Spinal cord (tissue), 10 donors: ENCODE results near the gene SCUBE2. TPM values are rescaled to one million over a fixed set of nuclear protein-coding genes. Genes with fewer than 3 reads are reported as not detected.
A peak's percentile ranks its signal among the peaks of the same experiment; 100 is the strongest.

Source experiments
- DNase-seq, 6 donors: peaks; one replicate each; pipeline versions ENCODE4 v3.0.0 to v3.0.0-alpha.2; 2013 to 2015; ENCODE audit warnings: low spot score in 6 of 6, low read depth in 4 of 6
- H3K27ac ChIP-seq: one replicate; pipeline ENCODE4 v1.5.1; 2013; ENCODE audit warnings: low read depth, low read length, control low read depth
- H3K27me3 ChIP-seq: one replicate; pipeline ENCODE4 v1.6.1; 2013; ENCODE audit warnings: low read length; ENCODE audit not compliant: control insufficient read depth, insufficient read depth
- H3K36me3 ChIP-seq: one replicate; pipeline ENCODE4 v1.6.1; 2013; ENCODE audit warnings: low read length; ENCODE audit not compliant: control insufficient read depth, insufficient read depth
- H3K4me1 ChIP-seq: one replicate; pipeline ENCODE4 v1.6.1; 2013; ENCODE audit warnings: low read length; ENCODE audit not compliant: control insufficient read depth, insufficient read depth
- H3K4me3 ChIP-seq: one replicate; pipeline ENCODE4 v1.5.1; 2013; ENCODE audit warnings: low read depth, low read length, control low read depth
- H3K9me3 ChIP-seq: one replicate; pipeline ENCODE4 v1.6.1; 2013; ENCODE audit warnings: low read length; ENCODE audit not compliant: control insufficient read depth, insufficient read depth
- WGBS: methylation state at CpG from one replicate; pipeline ENCODE4 v1.1.5; 2013; ENCODE audit warnings: missing lambda C conversion rate; ENCODE audit not compliant: insufficient coverage; 5-methylcytosine and 5-hydroxymethylcytosine counted together
- polyA plus RNA-seq, 2 donors: library from polyadenylated mRNA; unstranded; fragments of 120-200 nt; gene quantifications; one replicate each; pipeline ENCODE4 v1.2.1, GENCODE V29; 2013; ENCODE audit not compliant: insufficient read length in 2 of 2
- total RNA-seq, 2 donors: library from RNA; depleted of rRNA in 1 of 2; stranded (reverse); fragments of 120-200 nt in 1 of 2; fragments of >200 nt in 1 of 2; gene quantifications; one replicate each; pipeline versions ENCODE4 v1.2.3 to v1.2.4, GENCODE V29; 2013 to 2014
- donor health status: healthy.

The SCUBE2 gene
- total and polyA plus RNA-seq, 4 donors, result 15.9 to 29.4 (median 22.6) TPM

DNA sequence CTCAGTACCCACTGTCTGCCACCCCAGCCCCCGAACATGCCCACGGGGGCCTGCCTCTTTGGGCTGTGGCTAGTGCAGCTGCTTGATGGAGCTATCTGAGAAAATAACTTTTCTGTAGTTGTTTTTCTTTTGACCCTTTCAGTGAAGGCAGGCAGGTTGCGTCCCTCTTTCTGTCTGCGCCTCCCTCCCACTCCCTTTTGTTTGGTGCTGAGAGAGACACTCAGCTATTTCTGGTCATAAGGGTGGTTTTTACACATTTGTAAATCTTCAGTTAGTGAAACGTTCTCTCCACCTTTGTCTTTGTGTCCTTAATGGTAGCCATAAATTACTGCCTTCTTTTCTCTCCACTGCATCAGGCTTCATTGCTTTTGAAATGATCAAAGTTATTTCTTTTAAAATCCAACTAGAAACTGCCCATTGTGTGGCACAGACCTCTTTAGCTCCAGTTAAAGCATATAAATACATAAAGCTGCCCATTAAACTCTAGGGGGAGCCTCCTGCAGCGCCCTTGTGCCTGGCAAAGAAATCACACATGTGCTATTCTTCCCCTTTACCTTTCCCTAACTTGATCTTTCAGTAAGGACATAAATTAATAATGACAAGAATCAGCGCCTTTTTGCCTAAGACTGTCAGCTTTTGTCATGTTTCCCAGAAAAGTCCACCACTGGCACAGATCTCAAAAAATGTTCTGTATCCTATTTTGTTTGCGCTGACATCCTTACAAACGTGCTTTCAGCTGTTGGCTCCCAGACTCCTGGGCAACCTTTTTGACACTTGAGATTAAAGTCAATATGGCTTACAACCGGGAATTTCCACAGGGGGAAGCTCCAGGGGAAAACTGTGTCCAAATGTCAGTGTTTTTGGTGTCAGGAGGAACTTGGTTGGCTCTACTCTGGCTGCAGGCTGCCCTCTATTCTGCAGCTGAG, 1.7 kb upstream of the SCUBE2 start:
- no peaks in the 10 kb centered on the region for H3K9me3 ChIP-seq
- WGBS, result 32% methylated on average over 6 of the region's 10 CpGs
- no peaks in the 10 kb centered on the region for H3K36me3 ChIP-seq
- H3K27me3 ChIP-seq, result peaks cover 4% of the 10 kb centered on the region
- DNase-seq, result peak in 1 of 6 donors; percentile 50
- H3K4me3 ChIP-seq, result no peak overlapping the region
- no peak overlapping the region for H3K27ac ChIP-seq
- peaks cover 31% of the 10 kb centered on the region for H3K4me1 ChIP-seq

DNA sequence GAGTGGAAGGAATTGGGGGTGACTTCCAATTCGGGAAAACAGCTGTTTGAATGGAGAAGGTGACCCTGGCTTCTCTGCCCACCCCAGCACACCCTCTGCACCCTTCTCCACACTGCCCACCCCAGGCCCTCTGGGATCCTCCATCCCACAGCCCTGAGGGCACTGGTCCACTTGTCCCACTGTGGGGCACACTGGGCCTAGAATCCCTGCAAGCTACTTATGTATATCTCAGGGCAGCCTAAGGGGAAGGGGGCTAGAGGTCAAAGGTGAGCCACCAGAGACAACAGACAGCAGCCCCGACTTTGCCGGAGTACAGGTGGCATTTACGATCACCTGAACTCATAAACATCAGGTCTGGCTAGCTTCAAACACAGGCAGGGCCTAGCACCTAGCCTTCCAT, 673 bp upstream of the SCUBE2 start:
- no peaks in the 10 kb centered on the region for H3K36me3 ChIP-seq
- DNase-seq, result no peak
- peaks cover 31% of the 10 kb centered on the region for H3K4me1 ChIP-seq
- no peak overlapping the region for H3K27ac ChIP-seq
- 72% methylated on average over 3 of the region's 4 CpGs for WGBS
- H3K9me3 ChIP-seq, result no peaks in the 10 kb centered on the region
- no peak overlapping the region for H3K4me3 ChIP-seq
- H3K27me3 ChIP-seq, result peaks cover 4% of the 10 kb centered on the region

DNA sequence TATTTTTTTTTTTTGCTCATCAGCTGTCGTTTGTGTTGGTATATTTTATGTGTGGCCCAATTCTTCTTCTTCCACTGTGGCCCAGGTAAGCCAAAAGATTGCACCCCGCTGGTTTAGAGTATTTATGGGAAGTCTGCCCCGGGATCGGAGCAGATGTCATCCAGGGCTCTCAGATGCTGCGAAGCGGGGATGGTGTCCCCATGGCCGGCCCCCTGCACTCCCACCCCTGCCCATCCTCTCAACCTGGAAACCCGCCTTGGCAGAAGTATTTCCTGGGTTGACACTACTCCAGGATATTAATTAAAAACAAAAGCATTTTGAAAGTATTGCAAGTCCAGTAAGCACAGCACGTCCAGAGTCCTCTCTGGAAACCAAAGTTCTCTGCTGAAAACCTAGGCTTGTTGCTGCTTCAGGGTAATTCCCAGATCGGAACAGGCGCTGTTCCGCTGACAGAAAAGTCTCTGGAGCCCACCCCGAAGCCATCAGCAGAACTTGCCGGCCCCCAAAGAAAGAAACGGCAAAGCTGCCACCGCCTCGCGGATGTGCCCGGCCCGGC, 833 bp downstream of the SCUBE2 start:
- 7% methylated on average over 15 of the region's 20 CpGs for WGBS
- Histone ChIP-seq H3K36me3 (no peaks in the 10 kb centered on the region), H3K27me3 (peaks cover 4% of the 10 kb centered on the region), H3K9me3 (no peaks in the 10 kb centered on the region), H3K27ac (no peak overlapping the region), H3K4me3 (peak overlapping the region; percentile 46), H3K4me1 (peaks cover 31% of the 10 kb centered on the region)
- DNase-seq, result peak in 1 of 6 donors; percentile 37

DNA sequence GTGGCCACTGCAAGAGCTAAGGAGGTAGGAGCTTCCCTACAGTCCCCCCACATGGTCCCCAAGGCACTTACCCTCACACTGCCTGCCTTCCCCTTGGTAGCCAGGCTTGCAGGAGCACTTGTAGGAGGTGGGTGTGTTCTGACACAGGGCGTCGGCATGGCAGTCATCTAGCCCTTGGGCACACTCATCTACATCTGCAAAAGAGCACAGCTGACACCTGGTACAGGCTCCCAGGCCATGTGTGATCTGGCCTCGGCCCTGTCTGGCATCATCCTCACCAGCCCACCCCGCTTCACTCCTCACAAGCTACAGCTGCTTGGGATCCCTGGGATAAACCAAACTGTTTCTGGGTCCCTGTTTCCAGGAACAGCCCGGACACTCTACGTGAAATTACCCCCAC, 1.8 kb downstream of the SCUBE2 start:
- Histone ChIP-seq H3K9me3 (no peaks in the 10 kb centered on the region), H3K36me3 (no peaks in the 10 kb centered on the region), H3K27ac (no peak overlapping the region), H3K4me3 (no peak overlapping the region), H3K27me3 (peaks cover 4% of the 10 kb centered on the region), H3K4me1 (peaks cover 31% of the 10 kb centered on the region)
- no peak for DNase-seq
- WGBS, result 80% methylated on average over 6 of the region's 6 CpGs

DNA sequence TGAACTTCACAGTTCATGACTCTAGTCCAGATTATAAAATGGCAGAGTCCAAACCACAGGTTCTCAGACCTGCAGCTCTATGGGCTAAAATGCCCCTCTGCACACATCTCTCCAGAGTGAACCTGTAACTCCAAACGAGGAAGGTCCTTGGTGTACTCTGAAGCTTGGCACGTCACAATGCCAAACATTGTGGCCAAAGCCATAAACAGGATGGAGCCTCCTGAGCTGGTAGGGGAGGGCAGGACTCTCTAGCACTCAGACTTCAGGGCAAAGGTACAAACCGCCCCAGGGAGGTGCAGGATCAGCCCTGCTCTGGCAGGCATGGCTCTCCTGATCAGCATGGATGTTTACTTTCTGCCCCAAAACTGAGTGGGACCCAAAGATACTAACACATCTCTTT, 2.3 kb downstream of the SCUBE2 start:
- Histone ChIP-seq H3K36me3 (no peaks in the 10 kb centered on the region), H3K4me3 (no peak overlapping the region), H3K9me3 (no peaks in the 10 kb centered on the region), H3K27ac (no peak overlapping the region), H3K27me3 (peaks cover 4% of the 10 kb centered on the region), H3K4me1 (peaks cover 31% of the 10 kb centered on the region)
- WGBS, result 76% methylated on average over 3 of the region's 3 CpGs
- no peak for DNase-seq

DNA sequence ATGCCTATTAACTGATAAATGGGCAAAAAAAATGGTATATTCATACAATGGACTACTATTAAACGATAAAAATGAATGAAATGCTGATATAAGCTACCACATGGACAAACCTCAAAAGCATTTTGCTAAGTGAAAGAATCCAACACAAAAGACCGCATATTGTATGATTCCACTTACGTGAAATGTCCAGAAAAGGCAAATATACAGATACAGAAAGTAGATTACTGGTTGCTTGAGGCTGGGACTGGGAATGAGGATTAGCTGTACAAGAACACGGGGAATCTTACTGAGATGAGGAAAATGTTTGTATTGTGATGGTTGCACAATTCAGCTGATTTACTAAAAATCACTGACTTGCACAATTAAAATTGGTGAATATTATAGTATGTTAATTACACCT, 8.8 kb downstream of the SCUBE2 start:
- H3K4me1 ChIP-seq, result no peaks in the 10 kb centered on the region
- no peaks in the 10 kb centered on the region for H3K36me3 ChIP-seq
- H3K27ac ChIP-seq, result no peak overlapping the region
- H3K4me3 ChIP-seq, result no peak overlapping the region
- no peak for DNase-seq
- no CpG with 5 or more reads among the region's 4 CpGs for WGBS
- H3K27me3 ChIP-seq, result no peaks in the 10 kb centered on the region
- H3K9me3 ChIP-seq, result no peaks in the 10 kb centered on the region

DNA sequence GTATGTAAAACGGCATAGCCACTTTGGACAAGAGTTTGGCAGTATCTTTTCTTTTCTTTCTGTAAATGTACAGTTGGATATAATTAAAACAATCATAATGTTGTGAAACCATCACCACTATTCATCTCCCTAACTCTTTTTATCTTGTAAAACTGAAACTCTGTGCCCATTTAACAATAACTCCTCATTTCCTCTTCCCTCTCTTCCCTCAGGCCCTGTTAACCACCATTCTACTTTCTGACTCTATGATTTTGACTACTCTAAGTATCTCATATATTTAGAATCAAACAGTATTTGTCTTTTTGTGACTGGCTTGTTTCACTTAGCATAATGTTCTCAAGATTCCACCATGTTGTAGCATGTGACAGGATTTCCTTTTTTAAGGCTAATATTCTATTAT, 10.2 kb downstream of the SCUBE2 start:
- Histone ChIP-seq H3K27me3 (no peaks in the 10 kb centered on the region), H3K27ac (no peak overlapping the region), H3K4me3 (no peak overlapping the region), H3K4me1 (no peaks in the 10 kb centered on the region), H3K36me3 (no peaks in the 10 kb centered on the region), H3K9me3 (no peaks in the 10 kb centered on the region)
- no peak for DNase-seq
- no CpG with 5 or more reads among the region's 1 CpG for WGBS

DNA sequence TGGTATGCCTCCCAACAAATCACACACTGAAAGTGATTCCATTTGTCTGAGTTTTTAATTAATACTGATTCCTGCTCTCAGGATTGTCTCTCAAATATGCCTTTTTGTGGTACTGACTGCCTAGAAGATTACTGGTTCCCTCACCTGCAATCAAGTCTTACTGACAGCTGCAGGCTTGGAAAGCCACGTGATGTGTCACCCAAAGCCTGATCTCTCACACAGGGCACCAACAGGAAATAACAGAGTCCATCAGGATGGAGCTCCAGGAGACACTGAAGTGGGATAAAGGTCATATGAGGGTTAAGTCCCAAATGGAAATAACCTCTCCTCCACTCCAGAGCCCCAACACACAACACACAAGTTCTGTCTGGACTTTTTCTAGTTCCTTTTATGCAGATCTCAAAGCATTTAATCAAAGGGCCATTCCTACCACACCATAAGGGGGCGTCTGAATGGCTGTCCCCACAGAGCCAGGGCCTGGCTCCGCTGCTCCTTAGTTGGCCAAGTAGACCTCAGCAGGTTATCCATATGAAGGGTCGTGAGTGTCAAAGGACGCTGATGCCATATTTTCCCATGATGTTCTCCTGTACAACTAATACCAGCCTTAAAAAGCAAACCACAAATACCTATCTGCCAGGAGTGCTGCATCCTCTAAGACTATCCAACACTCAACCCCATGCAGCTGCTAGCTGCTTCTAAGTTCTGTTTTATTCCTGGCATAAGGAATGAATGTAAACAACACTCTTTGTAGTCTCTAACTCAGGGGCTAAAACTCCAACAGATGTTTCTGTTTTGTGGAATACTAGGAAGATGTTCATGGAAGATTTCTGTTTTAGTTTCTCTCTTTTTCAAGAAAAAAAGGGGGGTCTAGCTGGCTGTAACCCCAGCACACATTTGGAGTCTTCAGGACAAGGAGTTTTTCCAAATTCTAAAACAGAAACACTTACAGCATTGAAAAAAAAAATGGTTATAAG, 13.0 kb downstream of the SCUBE2 start:
- WGBS, result 79% methylated on average over 4 of the region's 5 CpGs
- no peaks in the 10 kb centered on the region for H3K36me3 ChIP-seq
- no peak for DNase-seq

DNA sequence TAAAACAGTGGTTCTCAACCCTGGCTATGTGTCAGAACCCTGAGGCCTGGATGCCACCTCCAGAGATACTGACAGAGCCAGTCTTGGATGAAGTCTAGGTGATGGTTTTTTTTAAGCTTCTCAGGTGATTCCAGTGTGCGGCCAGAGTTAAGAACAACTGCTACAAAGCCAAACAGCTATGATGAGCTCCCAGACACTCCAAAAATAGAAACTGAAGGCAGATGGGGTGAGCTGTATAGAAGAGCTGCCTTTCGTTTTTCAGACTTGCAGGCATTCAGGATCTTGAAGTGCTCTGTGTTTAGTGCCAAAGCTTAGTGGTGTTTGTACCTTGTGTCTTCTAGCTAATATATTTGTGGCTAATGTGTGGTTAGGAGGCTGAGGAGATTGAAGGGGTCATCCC, 14.2 kb downstream of the SCUBE2 start:
- H3K27ac ChIP-seq, result no peak overlapping the region
- peaks cover 9% of the 10 kb centered on the region for H3K4me1 ChIP-seq
- no peak overlapping the region for H3K4me3 ChIP-seq
- H3K36me3 ChIP-seq, result no peaks in the 10 kb centered on the region
- 64% methylated on average over 1 of the region's 2 CpGs for WGBS
- H3K9me3 ChIP-seq, result no peaks in the 10 kb centered on the region
- DNase-seq, result no peak
- no peaks in the 10 kb centered on the region for H3K27me3 ChIP-seq

More for the DNA sequence above, 13.0 kb downstream of the SCUBE2 start:
- Histone ChIP-seq H3K27ac (no peak overlapping the region), H3K9me3 (no peaks in the 10 kb centered on the region), H3K27me3 (no peaks in the 10 kb centered on the region), H3K4me1 (peaks cover 9% of the 10 kb centered on the region), H3K4me3 (no peak overlapping the region)
